IMR-90 (cell line): Measurements from ENCODE around the gene MLH1. TPM values are rescaled to one million over a fixed set of nuclear protein-coding genes. Genes with fewer than 3 reads are reported as not detected.

ENCODE experiments used
- ATAC-seq: fragments of 200-7000 bp; cut with Tn5 transposase; 2 replicates; pipeline ENCODE4 v1.9.1; 2020; ENCODE audit warnings: low read depth, mild to moderate bottlenecking, moderate library complexity
- BruUV-seq: library from RNA; stranded (reverse); fragments of 400-500 nt; replicated peaks from 2 replicates; lab custom pipeline; 2021; lab: Mats Ljungman, UMichigan
- CTCF ChIA-PET: fragments of 300-600 bp; formaldehyde crosslinking; extraction: SDS; loops from one replicate; lab custom pipeline; 2021; ENCODE audit warnings: antibody characterized with exemption; lab: Yijun Ruan, JAX
- POLR2A ChIA-PET: fragments of 300-600 bp; sonication (Branson Sonifier 250); formaldehyde crosslinking; loops from one replicate; lab custom pipeline; 2022; ENCODE audit warnings: antibody characterized with exemption; ENCODE audit not compliant: unreplicated experiment; lab: Charles Lee
- DNase-seq: peaks from one replicate; pipeline ENCODE4 v3.0.0; 2013
- H2AFZ ChIP-seq: replicated peaks from 2 replicates; pipeline ENCODE3; 2013; ENCODE audit warnings: low read length, mild to moderate bottlenecking; ENCODE audit not compliant: poor library complexity
- H2AK5ac ChIP-seq: 2 replicates; pipeline ENCODE4 v1.6.1; 2013; ENCODE audit warnings: low read depth, low read length, inconsistent platforms
- H2AK9ac ChIP-seq: replicated peaks from 2 replicates; pipeline ENCODE3; 2013; ENCODE audit warnings: mild to moderate bottlenecking, low read depth, low read length, moderate library complexity; ENCODE audit not compliant: poor library complexity
- H2BK120ac ChIP-seq: 2 replicates; pipeline ENCODE4 v1.6.1; 2013; ENCODE audit warnings: low read depth, low read length, inconsistent platforms
- H2BK15ac ChIP-seq: 3 replicates; pipeline ENCODE4 v1.6.1; 2013; ENCODE audit warnings: low read depth, low read length, inconsistent platforms
- H2BK20ac ChIP-seq: 2 replicates; pipeline ENCODE4 v1.6.1; 2013; ENCODE audit warnings: low read depth, mild to moderate bottlenecking, inconsistent platforms, low read length, moderate library complexity
- H2BK5ac ChIP-seq: 2 replicates; pipeline ENCODE4 v1.6.1; 2013; ENCODE audit warnings: mild to moderate bottlenecking, low read depth, low read length, inconsistent platforms; ENCODE audit not compliant: poor library complexity, severe bottlenecking
- H3K14ac ChIP-seq: replicated peaks from 2 replicates; pipeline ENCODE4 v1.6.1; 2013; ENCODE audit warnings: low read depth, low read length, inconsistent platforms
- H3K18ac ChIP-seq: 2 replicates; pipeline ENCODE4 v1.6.1; 2013; ENCODE audit warnings: low read depth, low read length, control low read depth
- H3K23ac ChIP-seq: 2 replicates; pipeline ENCODE4 v1.6.1; 2013; ENCODE audit warnings: low read depth, low read length, inconsistent platforms
- H3K27ac ChIP-seq: 2 replicates; pipeline ENCODE4 v1.5.1; 2013; ENCODE audit warnings: mild to moderate bottlenecking, control low read depth, low read length; ENCODE audit not compliant: insufficient read depth
- H3K27me3 ChIP-seq: 2 replicates; pipeline ENCODE4 v1.6.1; 2013; ENCODE audit warnings: low read length; ENCODE audit not compliant: control insufficient read depth, insufficient read depth
- H3K36me3 ChIP-seq: 2 replicates; pipeline ENCODE4 v1.6.1; 2013; ENCODE audit warnings: low read length, mixed read lengths; ENCODE audit not compliant: control insufficient read depth, insufficient read depth
- H3K4ac ChIP-seq: 2 replicates; pipeline ENCODE4 v1.6.1; 2013; ENCODE audit warnings: low read depth, low read length, inconsistent platforms
- H3K4me1 ChIP-seq: 2 replicates; pipeline ENCODE4 v1.6.1; 2013; ENCODE audit warnings: low read length, mixed read lengths; ENCODE audit not compliant: control insufficient read depth, insufficient read depth
- H3K4me2 ChIP-seq: 2 replicates; pipeline ENCODE4 v1.6.1; 2013; ENCODE audit warnings: low read depth, mild to moderate bottlenecking, control low read depth, low read length, moderate library complexity
- H3K4me3 ChIP-seq: 2 replicates; pipeline ENCODE4 v1.5.1; 2013; ENCODE audit warnings: low read depth, mild to moderate bottlenecking, control low read depth, low read length, moderate library complexity; ENCODE audit not compliant: insufficient read depth
- H3K56ac ChIP-seq: 2 replicates; pipeline ENCODE4 v1.6.1; 2013; ENCODE audit warnings: low read length, inconsistent platforms; ENCODE audit not compliant: insufficient read depth; ENCODE audit errors: extremely low read depth
- H3K79me1 ChIP-seq, 2 experiments: 2 replicates each; pipeline ENCODE4 v1.6.1; 2013; ENCODE audit warnings: low read length in 2 of 2, inconsistent platforms in 1 of 2, low read depth in 1 of 2
- H3K9ac ChIP-seq: 2 replicates; pipeline ENCODE4 v1.6.1; 2013; ENCODE audit warnings: low read depth, low read length, control low read depth
- H3K9me1 ChIP-seq: 2 replicates; pipeline ENCODE4 v1.6.1; 2013; ENCODE audit warnings: low read length, inconsistent platforms; ENCODE audit not compliant: insufficient read depth
- H3K9me3 ChIP-seq: 2 replicates; pipeline ENCODE4 v1.6.1; 2013; ENCODE audit warnings: low read length; ENCODE audit not compliant: control insufficient read depth, insufficient read depth
- H4K20me1 ChIP-seq: 2 replicates; pipeline ENCODE4 v1.6.1; 2013; ENCODE audit warnings: low read length, inconsistent platforms; ENCODE audit not compliant: insufficient read depth
- H4K5ac ChIP-seq: 2 replicates; pipeline ENCODE4 v1.6.1; 2013; ENCODE audit warnings: mild to moderate bottlenecking, low read depth, low read length, control low read depth
- H4K8ac ChIP-seq, 2 experiments: 2 replicates each; pipeline ENCODE4 v1.6.1; 2013; ENCODE audit warnings: low read depth in 2 of 2, low read length in 2 of 2, control low read depth in 1 of 2, inconsistent platforms in 1 of 2
- H4K91ac ChIP-seq: 2 replicates; pipeline ENCODE4 v1.6.1; 2013; ENCODE audit warnings: low read depth, low read length, inconsistent platforms; ENCODE audit not compliant: insufficient read depth
- WGBS, 2 experiments: methylation state at CpG; one replicate each; pipeline versions ENCODE4 v1.1.5 to v1.1.7; 2013; ENCODE audit warnings: missing lambda C conversion rate in 2 of 2; ENCODE audit not compliant: insufficient read length in 1 of 2; ENCODE audit errors: extremely low coverage in 2 of 2; 5-methylcytosine and 5-hydroxymethylcytosine counted together
- dilution Hi-C: fragments of 300-500 bp; cut with HindIII; formaldehyde crosslinking; loops from one replicate; pipeline ENCODE4 v1.14.3; 2018; ENCODE audit warnings: low sequenced_read_pairs; ENCODE audit not compliant: unreplicated experiment
- in situ Hi-C: fragments of 300-500 bp; cut with MboI; formaldehyde crosslinking; loops from 3 replicates; pipeline ENCODE4 v1.14.3; 2019; ENCODE audit warnings: low sequenced_read_pairs, inconsistent platforms, mixed read lengths
- intact Hi-C: fragments of 100-400 bp; cut with micrococcal nuclease; formaldehyde crosslinking; loops from 2 replicates; pipeline ENCODE4 v1.10.0; 2022
- polyA plus RNA-seq, 3 experiments: library from polyadenylated mRNA; depleted of rRNA; stranded (reverse); fragments of >200 nt; gene quantifications; 2 replicates each; pipeline ENCODE4 v1.2.3, GENCODE V29; 2012; ENCODE audit warnings: low replicate concordance in 1 of 3
- total RNA-seq: library from RNA; depleted of rRNA; stranded (reverse); fragments of >200 nt; gene quantifications from 2 replicates; pipeline ENCODE4 v1.2.3, GENCODE V29; 2012
- TF ChIP-seq, protein P1 (sequence below): fragments of 150-350 bp; IDR thresholded peaks from 2 replicates; pipeline ENCODE4 v1.6.1; 2016; ENCODE audit warnings: low read depth, mild to moderate bottlenecking, low read length, moderate library complexity, borderline replicate concordance

MLH1 gene
- total and polyA plus RNA-seq, 2 of the 4 experiments (the other 2 are of a cell fraction), result 30.2 to 54.1 TPM

DNA sequence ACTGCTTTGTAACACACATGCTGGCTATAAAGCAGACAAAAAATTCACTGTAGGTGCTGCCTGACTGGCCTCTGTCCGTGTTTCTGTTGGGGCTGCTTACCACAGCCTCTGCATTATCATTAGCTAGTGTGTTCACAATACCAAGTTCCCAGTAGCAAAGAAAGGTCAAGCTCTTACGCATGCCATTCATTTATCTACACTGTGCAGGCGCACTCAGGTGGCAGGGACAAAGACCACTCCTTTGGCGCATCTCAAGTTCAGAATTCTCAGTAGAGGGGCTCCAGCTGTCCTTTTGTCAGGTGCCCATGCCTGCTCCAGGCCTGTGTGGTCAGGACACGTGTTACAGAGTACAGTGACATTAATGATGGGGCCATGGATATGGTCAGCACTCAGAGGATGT is 22.3 kb downstream of the MLH1 start:
- Histone ChIP-seq H3K4me2 (no peak overlapping the region), H3K9me3 (no peaks in the 10 kb centered on the region), H3K4me3 (no peak overlapping the region), H3K18ac (no peak overlapping the region), H3K27ac (no peak overlapping the region), H2AFZ (no peak overlapping the region), H3K27me3 (no peaks in the 10 kb centered on the region), H3K9me1 (no peaks in the 10 kb centered on the region), H2AK5ac (no peak overlapping the region), H4K91ac (no peak overlapping the region), H2BK15ac (no peak overlapping the region), H4K20me1 (no peaks in the 10 kb centered on the region), H2BK120ac (no peak overlapping the region), H3K36me3 (peaks cover 39% of the 10 kb centered on the region), H2AK9ac (no peak overlapping the region), H3K4ac (no peak overlapping the region), H4K8ac (no peak overlapping the region), H3K14ac (no peak overlapping the region), H3K79me1 (peaks cover 0 to 3% of the 10 kb centered on the region in 2 experiments; a peak in 1 of 4 replicates), H3K4me1 (no peaks in the 10 kb centered on the region), H3K23ac (no peak overlapping the region), H2BK5ac (no peak overlapping the region), H3K56ac (no peak overlapping the region), H4K5ac (no peak overlapping the region), H2BK20ac (no peak overlapping the region), H3K9ac (no peak overlapping the region)
- in situ Hi-C loops (no loop called here), dilution Hi-C loops (no loop called here), intact Hi-C loops (no loop called here)
- CTCF ChIA-PET, result interaction anchor here (1.2 kb wide), 1 partner anchor 9 kb away, joined by 5 read pairs; no protein-coding TSS in a partner anchor
- BruUV-seq, result no TSS peak
- 100% methylated on average over 1 of the region's 5 CpGs; no CpG with 5 or more reads in 1 of the 2 experiments for WGBS, 2 experiments
- DNase-seq, result no peak
- no peak for ATAC-seq
- TF ChIP-seq, protein P1, sequence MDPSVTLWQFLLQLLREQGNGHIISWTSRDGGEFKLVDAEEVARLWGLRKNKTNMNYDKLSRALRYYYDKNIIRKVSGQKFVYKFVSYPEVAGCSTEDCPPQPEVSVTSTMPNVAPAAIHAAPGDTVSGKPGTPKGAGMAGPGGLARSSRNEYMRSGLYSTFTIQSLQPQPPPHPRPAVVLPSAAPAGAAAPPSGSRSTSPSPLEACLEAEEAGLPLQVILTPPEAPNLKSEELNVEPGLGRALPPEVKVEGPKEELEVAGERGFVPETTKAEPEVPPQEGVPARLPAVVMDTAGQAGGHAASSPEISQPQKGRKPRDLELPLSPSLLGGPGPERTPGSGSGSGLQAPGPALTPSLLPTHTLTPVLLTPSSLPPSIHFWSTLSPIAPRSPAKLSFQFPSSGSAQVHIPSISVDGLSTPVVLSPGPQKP, result no peak
- POLR2A ChIA-PET, result no interaction called here
